HG03097 (cell line): ENCODE data around the gene GREM2.

ENCODE experiments used
- ATAC-seq: cut with Tn5 transposase; IDR thresholded peaks from one replicate; pipeline ENCODE4 v1.9.1; 2021; ENCODE audit not compliant: unreplicated experiment, low FRiP score

Gene GREM2

DNA sequence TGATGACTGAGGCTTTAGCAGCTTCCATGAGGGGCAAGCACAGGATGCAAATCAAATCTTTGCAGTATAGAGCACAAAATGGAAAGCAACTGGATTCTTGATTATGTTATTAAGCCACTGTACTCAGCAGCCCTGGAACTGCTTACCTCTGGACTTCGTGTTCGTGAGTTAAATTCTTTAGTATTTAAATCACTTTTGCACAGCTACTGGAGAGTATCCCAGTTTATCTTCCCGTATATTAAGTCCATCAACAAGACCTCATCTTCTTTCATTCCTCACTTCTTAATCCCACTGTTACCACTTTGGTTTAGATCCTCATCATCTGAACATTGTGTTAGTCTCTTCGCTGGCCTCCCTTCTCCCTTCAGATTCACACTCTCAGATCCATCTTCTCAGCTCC is 108.9 kb downstream of the GREM2 start:
- no peak for ATAC-seq

DNA sequence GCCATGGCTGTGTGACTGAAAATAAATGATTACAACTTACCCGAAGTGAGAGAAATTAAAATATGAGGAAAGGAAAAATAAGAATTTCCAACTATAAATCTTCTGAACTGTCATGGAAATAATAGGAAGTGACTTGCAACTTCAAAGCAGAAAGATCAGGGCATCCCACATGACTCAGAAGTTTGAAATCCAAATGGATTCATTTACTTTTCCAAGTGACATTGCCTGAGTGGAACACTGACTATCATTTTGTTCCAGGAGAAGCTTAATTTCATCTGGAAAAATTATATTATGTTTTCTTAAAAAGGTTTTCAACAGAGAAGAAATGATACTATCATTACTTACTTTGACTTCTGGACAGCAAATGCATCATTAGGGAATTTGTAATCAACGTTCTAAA is 110.8 kb downstream of the GREM2 start:
- ATAC-seq: no peak

DNA sequence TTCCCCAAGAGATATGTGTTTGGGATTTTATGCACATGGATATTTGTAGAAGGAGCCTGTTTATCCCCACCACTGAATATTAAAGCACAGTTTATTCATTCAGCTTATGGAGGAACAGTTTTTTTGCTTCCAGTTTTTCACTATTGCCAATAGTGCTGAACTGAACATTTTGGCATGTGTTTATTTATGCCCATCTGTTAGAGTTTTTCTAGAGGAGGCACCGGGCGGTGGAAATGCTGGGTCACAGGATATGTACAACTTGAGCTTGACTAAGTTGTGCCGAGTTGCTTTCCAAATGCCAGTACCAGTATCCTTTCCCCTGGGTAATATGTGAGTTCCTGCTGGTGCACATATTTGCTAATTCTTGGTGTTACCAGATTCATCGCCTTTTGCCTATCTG is 111.3 kb downstream of the GREM2 start:
- no peak for ATAC-seq

DNA sequence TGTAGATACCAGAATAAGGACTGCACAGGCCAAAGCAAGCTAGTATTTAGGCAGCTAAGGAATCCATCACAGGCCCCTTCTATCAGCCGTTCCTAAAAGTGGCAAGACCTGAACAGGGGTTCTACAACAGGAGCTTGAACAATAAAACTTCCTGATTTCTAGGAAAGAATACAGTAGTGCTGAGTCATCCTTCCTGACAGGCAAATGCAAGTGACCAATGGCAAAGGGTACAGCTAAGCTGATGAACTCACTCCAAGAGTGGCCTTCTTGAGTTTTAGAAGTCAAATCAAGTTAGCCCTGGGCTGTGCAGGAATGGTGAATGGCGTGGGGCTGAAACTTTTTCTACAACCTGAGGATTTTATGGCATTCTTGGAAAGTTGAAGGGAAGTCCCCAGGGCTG is 112.9 kb downstream of the GREM2 start:
- ATAC-seq: no peak

DNA sequence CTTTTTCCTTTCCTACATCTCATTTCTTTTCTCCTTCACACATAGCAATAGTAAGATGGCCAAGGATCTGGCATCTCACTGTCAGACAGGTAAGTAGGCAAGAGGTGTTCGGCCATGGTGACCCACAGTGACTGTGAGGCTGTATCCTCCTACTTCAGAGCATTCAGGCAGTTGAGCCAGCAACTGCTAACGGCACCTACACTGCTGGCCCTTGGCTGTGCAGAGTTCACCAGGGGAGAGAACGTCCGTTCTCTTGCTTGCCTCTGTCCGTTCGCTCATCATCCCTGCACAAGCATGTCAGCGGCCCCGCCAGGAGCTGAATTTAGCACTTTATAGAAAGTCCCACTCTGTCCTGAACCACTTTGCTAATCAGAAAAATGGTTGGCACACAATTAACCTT is 113.6 kb downstream of the GREM2 start:
- no peak for ATAC-seq

DNA sequence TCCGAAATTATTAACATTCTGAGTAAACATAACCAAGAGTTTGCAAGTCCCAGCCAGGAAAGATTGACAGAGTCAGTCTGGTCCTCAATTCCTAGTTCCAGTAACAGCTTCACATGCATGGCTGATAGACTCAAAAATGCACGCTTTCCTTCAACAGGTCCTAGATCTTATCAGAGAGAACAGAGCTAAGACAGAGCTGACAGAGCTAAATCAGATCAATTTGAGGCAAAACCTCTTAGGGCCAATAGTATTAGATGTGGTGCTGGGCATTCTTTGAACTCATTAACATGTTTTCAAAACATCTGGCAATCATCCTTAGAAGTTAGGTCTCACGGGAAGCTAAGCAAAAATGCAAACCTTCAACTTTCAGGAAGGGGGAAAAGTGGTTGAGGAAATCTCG is 114.0 kb downstream of the GREM2 start:
- no peak for ATAC-seq

DNA sequence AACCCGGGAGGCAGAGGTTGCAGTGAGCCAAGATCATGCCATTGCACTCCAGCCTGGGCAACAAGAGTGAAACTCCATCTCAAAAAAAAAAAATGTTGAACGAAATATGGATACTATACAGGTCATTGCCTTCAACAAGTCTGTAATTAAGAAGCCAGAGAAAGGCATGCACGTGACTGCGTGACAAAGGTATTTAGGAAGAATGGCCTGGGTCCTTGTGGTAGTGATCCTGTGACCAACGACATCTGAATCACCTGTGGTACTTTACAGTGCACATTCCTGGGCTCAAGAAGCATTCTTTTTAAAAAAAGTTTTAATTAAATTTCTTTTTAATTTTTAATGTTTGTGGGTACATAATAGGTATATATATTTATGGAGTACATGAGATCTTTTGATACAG is 115.0 kb downstream of the GREM2 start:
- ATAC-seq: no peak

DNA sequence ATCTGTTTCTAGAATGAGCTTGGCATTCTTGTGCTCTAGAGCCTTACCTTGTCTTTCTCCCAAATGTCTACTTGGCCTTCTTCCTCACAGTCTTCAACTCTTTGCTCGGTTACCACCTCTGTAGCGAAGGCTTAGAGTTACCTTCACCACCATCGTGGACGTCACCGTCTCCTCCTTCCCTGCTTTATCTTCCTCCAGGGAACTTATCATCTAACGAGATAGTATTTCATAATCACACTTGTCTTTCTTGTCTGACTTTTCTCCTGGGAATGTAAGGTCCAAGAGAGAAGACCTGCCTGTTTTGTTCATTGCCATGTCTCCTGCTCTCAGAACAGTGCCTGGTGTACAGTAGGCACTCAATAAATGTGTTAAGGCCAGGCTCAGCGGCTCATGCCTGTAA is 115.6 kb downstream of the GREM2 start:
- ATAC-seq: no peak

DNA sequence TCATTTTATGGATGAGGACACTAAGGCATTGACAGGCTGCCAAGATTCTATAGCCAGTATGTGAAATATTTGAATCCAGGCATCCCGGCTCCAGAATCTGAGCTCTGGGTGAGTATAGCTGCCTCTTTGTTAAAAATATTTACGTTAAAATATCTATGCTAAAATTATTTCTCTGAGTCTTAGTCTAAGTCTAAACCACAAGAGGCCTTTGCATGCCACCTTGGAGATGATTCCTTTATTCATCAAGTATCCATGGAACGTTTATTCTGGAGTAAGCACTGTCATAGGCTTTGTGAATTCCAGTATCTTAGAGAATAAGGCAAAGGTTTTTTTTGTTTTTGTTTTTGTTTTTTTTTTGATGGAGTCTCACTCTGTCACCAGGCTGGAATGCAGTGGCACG is 116.4 kb downstream of the GREM2 start:
- no peak for ATAC-seq

DNA sequence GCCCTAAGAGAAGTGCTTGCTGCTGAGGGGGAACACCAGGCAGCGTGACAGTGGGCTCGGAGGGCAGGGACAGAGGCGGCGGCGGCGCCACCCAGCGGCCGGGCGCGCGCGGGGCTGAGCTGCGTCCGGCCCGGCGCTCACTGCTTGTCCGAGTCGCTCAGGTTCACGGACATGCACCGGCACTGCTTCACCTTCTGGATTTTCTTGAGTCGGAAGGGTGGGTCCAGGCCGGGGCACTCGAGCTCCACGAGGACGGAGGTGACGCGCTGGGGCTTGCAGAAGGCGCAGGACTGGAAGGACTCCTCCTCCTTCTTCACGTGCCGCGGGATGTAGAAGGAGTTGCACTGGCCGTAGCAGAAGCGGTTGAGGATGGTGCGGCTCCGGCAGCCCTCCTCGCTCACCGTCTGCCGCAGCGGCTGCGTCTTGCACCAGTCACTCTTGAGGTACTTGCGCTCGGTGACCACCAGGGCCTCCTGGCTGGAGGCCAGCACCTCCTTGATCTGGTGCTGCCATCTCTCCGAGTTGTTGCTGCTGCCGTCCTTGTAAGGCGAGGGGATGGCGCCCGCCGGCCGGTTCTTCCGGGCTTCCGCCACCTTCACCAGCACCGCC is 119.0 kb downstream of the GREM2 start:
- no peak for ATAC-seq

DNA sequence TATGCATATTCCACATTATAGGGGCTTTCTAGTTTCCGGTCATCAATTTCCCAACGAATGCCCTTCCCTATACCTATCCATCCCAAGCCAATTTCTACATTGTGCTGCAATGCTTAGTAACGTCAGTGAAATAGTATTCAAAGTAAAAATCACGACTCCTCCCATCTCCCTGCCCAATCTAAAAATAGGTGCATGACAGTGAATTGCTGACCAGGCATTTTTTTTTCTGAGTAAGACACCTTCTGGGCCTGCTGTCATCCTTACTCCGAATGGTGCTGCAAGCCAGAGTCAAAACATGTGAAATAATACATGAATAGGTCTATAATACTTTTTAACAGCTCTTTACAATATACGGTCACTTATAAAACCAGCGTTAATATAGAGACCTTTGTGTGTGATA is 120.2 kb downstream of the GREM2 start:
- ATAC-seq: no peak

DNA sequence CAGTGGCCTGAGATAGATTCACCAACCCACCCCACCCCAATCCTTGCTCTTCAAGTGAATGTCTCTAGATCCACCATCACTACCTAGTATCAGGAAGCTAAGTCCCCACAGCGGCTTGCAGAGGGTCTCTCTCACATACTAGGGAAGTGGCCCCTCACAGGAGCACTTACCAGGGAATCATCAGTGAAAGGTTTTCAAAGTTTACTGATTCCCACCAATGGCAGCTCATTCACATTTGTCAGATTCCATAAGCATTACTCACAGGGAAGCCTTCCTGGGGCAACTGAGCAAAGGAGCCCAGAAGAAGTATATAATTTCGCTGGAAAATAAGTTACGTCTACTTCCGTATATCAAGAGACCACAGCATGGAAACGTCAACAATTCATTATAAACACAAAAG is 120.8 kb downstream of the GREM2 start:
- no peak for ATAC-seq

DNA sequence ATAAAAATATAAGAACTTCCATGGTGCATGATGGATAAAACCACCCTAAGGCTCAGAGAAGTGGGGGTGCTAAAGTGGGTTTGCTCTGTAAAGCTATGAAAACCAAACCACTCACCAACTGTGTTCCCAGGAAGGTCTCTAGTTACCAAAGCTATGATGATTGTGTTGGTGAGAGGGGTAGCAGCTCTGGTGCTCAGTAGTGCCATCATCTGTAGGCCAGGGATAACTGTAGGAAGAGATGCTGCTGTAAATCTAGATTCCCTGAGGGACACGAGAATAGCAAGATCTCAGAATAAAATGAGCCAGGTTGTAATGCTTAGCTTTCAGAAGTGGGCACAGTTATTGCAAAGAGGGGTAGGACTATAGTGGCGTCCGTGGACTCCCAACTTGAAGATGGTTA is 124.5 kb downstream of the GREM2 start:
- no peak for ATAC-seq

DNA sequence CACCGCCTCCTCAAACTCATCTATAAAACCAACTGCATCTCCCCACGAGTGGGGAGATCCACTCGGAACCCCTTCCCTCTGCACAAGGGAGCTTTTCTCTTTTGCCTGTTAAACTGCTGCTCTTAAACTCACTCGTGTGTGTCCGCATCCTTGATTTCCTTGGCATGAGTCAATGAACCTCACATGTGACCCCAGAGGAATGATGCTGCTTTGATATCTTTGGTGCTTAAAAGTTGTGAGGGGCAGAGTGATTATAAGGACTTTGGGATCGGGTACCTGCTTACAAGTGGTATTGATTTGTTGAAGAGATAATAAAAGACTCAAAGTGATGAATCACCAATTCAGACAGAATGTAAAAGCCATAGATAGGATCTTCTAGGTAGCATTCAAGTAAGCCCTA is 125.3 kb downstream of the GREM2 start:
- no peak for ATAC-seq

DNA sequence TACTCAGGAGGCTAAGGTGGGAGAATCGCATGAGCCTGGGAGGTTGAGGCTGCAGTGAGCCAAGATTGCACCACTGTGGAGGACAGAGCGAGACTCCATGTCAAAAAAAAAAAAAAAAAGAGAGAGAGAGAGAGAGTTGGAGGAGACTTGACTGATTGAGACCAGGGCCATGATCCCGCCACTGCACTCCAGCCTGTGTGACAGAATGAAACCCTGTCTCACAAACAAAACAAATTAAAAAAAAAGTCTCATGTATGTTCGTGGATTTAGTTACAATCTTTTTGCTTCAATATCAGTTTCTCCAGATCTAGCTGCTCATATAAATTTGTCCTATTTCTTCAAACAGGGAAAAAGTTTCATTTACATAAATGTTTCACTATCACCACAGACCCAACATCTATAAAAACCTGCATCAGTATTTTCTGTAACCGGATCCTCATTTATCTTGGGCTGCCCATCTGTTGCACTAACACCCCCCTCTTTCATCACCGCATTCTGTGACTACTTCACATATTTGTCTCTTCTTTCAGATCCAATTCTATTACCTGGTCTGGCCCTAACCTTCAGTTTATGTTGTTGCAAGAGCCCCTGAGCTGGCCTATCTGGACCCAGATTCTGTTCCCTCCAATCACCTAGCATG is 127.0 kb downstream of the GREM2 start:
- no peak for ATAC-seq

DNA sequence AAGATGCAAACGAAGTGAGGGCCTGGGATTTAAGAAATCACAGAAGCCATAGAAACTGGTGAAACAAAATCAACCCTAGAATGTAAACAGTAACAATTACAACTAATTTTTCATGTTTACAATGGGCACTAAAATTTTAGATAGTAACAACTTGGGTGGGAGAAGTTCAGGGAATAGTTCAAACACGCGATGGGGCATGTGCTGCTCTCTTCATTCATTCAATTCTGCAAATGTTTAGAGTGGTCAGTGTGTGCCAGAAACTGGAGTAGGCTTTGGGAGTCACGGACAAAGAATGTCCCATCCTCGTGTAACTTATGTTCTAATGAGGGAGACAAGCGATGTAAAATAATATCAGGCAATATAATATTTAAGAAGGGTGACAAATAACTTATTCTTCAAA is 133.4 kb downstream of the GREM2 start:
- ATAC-seq: no peak

DNA sequence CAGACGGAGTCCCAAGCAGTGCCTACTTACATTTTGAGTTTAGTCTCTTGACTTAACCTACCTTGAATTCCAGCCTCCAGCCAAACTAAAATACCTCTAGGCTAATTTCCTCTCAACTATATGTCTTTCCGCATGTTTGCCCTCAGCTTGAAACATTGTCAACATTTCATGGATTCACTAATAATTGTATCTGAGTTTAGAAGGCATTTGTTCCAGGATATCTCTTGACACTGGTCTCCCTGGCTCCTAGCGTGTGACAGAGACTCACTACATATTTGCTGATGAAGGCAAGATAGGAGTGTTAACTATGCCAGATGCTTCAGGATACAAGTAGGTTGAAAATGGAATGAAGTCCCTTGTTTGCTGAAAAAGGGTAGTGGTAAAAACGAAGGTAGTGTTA is 136.1 kb downstream of the GREM2 start:
- no peak for ATAC-seq

DNA sequence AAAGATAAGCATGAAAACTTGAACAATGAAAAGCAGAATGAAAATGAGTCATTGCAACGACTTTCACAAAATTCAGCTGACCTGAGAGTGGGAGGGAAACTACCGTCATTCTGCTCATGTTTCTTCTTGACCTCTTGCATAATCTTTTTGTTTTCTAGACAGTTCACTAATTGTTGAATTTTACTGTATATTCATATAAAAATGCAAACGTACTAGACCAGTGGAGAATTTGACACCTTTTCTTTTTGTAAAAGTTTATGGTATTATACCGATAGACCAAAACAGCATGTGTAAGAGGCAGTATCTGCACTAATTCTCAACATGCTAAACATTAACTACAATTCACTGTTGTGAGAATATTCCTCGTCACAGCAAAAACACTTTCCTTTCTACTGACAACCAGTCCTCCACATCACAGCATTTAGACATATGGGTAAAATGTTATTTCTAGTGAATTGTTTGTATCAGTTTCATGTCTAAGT is 137.8 kb downstream of the GREM2 start:
- no peak for ATAC-seq

DNA sequence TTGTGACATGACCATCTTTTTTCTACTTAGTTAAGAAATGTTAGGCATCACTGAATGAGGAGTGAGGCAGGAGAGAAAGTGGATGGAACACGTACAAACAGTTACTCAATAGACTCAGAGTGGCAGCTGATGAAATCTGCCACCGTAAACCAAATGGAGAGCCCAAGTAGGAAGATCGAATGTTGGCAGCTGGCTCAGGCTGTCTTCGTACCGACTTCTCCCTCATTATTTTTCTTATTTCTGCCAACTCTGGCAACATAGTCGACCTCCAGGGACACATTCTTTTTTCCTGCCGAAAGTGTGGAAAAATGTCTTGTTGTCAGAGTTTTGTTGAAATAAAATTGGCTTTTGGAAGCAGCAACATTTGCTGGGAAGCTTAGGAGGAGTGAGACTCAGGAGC is 143.3 kb downstream of the GREM2 start:
- no peak for ATAC-seq

DNA sequence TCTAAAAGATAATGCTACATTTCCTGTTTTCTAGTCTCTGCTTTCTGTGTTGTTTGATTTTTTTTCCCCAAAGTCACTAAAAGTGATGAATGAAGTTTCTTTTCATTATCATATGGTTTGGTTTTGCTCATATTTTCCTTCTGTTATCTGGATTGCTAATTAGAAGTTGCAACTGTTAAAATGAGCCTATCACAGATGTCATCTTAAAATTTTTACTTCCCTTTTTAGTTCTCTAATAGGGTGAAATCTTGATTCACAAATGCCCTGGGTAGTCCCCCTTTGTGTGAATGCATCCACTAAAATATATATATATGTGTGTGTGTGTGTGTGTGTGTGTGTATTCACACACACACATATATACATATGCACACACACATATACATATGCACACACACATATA is 144.1 kb downstream of the GREM2 start:
- no peak for ATAC-seq

DNA sequence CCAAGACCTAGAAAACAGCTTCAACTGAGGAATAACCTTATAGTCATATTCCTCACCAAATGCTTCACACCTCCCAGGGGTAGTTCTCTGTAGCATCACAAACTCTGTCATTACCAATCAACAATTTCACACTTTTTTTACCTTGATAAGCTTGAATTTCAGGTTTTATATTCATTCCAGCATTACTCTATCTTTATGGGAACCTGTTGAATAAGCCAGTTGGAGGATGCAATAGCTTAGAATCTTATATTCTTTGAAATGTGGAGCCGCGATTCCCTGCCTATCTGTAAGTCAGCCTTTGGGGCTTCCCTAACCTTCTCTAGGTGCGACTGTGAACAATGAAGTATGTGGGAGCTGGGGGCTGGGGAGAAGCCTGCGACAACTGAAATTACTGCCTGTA is 145.4 kb downstream of the GREM2 start:
- ATAC-seq: no peak

DNA sequence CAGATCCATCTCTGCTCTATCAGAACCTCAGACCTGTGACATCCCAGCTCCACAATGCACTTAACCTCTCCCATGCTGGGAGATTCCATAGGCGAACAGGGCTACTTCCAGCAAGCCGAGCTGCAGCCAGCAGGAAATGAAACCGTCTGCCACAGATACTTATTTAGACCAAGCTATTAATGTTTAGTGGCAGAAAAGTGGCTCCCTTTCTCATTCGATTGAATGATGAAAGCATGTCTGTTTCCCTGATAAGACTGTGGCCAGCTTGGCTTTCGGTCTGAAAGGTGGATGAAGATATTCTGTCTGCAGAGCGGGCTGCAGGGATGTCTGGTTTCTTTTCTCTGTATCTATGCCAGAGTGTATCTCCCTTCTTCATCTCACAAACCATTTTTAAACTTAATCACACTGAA is 146.4 kb downstream of the GREM2 start:
- no peak for ATAC-seq

DNA sequence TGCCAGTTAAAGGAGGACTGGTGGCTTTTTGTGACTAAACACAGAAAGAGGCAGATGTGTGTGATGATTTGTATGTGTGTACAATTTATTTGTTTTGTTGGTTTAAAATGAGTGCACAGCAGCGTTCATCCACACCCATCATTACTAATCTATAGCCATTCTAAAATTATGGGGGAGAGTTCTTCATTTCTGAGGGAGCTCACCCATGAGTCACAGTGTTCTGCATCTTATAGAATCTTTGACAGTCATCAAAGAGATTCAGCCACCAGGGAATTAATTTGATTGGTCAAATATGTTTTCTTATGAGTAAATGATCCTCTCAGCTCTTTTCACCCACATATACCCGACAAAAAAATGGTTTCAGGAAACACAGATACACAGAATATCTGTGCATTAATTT is 147.9 kb downstream of the GREM2 start:
- no peak for ATAC-seq
